GM18858 (cell line): ENCODE data around the gene MCM3.

Experiments
- ATAC-seq: cut with Tn5 transposase; IDR thresholded peaks from one replicate; pipeline ENCODE4 v1.9.1; 2021; ENCODE audit not compliant: unreplicated experiment

Gene MCM3

DNA sequence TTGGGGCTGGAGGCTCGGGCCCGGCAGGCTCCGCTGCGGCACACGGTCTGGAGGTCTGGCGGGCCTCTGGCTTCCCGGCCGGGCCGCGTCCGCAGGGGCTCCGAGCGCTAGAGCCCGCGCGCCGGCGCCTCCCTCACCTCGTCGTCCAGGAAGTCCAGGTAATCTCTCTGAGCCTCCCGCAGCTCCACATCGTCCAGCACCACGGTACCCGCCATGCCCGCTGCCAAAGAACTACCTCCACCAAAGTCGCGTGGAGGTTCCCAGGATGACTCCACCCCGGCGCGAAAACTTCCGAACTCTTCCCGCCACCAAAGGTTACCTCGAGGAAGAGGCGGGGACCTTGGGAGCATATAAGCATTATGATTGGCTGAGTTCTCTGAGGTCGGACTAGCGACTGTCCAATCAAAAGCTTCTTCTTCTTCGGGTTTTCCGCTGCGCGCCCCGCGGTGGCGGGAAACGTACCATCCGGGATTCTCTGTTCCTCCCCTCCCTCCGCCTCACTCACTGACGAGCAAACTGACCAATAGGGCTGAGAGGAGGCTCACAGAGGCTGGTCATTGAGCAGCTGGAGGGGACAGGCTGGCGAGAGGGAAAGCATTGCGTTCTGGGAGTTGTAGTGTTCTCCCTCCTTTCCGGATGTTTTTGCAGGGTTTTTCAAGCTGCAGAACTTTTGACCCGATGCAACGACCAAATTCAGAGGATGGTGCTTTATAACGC lies at the start of gene MCM3:
TSS of gene MCM3 (minus strand) at position 283 of the 717 bp plus-strand sequence. CDS start at position 215, 68 bp downstream.
- peak; percentile 96 for ATAC-seq

DNA sequence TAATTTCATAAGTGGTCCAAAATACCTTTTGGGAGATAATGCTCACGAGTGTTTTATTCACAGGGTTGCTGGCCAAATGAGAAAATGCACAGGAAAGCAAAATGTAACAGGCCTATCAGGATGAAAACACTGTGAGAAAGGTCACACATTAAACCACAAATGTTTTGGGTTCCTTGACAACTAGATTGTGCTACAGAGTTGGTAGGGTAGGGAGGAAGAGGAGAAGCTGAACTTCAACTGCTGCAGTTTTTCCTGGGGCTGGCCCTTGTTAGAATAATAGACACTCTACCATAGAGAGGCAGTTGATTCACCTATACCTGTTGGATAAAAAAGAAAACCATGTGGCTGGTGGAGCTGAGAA lies 49.3 kb upstream of the MCM3 start:
- ATAC-seq: no peak

DNA sequence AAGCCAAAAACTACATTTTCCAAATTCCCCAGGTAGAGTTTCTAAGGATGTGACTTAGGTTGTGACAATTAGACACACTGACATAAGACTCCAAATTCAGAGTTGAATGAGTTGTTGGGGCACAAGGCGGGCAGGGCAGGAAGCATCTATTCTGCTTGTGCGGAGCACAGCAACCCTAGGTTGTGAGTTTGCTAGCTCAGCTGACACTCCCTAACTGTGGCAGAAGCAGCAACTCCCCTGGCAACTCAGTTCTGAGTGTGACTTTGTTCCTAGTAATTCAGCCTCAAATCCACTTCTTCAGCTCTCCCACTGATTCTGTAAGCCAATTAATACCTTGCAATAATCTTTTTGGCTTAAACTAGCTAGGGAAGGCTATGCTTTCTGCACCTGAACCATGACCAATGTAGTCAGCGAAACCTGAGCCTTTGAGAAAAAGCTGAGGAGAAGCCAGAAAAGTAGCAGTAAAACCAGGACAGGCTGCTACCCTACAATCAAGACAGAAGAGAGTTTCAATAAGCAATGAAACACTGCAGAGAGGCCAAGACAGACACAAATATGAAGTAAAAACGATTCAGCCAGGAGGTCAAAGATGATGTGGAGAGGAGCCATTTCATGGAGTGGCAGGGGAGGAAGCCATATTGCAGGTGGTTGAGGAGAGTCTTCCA lies 47.4 kb upstream of the MCM3 start:
- no peak for ATAC-seq

DNA sequence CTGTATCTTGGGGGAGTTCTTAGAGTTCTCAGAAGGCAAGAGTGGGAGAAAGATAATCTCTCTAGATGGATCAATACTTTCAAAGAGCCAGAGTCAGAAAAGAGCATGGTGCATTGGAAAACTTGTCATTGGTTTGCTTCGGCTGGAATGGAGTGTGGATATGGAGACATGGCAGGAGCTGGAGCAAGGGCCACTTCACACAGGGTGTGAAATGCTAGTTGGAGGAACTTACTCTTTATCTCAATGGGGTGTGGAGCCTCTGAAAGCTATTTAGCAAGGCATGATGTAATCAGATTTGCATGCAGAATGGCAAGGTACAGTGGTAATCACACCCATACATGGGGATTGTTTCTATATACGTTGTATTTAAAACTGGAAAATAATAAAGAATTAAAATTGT lies 45.9 kb upstream of the MCM3 start:
- no peak for ATAC-seq

DNA sequence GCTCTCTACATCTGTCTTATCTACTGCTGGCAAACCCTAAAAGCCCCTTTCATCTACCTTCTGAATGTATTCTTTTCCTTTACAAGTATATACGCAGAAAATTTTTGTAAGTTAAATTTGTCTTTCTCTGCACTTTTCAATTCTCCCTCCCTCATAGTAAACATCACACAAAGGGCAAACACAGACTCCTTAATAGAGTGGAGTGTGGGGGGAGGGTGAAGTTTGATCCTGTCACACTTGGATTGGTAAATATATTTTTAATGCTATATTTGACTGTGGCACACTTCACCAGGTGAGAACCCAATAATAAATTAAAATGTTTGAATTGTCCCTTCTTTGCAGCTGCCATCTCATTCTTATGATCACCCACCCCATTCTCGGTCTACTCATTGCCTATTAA lies 44.2 kb upstream of the MCM3 start:
- ATAC-seq: no peak

DNA sequence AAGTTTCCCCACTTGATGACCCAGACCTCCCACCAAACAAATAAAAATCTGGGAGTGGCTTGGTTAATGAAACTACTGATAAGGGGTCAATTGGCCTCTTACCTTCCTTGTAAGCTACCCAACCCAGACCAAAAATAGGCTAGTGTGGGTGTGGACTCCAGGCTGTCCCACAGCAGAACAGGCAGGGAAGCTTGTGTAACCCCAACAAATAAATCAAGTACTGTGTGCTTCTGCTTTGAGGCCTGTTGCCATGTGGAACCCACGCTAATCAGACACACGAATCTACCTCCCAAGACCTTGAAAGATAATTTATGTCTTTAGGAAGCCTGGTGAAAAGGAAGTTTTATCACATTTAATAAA lies 43.7 kb upstream of the MCM3 start:
- no peak for ATAC-seq

DNA sequence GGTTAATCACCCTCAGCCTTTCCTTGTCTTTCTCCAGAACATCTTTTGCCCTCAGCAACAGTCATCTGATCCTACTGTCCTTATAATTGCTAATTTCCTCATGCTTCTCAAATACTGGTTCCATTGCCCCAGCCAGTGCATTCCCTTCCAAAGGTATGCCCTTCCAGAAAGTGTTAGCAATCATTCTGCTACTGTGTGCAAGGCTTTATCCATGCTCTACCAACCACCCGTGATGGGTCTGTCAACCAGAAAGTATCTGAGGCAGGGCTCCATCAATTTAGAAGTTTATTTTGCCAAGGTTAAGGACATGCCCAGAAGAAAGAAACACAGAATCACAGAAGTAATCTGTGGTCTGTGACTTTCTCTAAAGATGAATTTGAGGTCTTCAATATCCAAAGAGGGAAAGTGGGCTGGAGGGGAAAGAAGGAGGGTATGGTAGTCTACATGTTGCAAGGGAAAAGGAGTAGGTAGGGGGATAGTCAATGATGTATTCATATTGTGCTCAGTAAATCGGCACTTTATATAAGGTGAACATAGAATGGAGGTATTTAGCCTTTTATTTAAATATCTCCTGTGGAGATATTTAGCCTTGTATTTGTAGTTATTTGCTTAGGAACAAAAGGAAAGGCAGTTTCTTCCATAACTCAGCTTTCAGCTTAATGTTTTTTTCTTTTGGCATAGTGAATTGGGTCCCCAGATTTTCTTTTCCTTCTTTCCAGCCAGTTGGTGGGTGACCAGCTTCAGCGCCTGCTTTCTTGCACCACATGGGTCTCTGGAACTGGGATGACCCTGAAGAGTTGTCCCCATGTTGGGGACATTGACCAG lies 42.2 kb upstream of the MCM3 start:
- no peak for ATAC-seq

DNA sequence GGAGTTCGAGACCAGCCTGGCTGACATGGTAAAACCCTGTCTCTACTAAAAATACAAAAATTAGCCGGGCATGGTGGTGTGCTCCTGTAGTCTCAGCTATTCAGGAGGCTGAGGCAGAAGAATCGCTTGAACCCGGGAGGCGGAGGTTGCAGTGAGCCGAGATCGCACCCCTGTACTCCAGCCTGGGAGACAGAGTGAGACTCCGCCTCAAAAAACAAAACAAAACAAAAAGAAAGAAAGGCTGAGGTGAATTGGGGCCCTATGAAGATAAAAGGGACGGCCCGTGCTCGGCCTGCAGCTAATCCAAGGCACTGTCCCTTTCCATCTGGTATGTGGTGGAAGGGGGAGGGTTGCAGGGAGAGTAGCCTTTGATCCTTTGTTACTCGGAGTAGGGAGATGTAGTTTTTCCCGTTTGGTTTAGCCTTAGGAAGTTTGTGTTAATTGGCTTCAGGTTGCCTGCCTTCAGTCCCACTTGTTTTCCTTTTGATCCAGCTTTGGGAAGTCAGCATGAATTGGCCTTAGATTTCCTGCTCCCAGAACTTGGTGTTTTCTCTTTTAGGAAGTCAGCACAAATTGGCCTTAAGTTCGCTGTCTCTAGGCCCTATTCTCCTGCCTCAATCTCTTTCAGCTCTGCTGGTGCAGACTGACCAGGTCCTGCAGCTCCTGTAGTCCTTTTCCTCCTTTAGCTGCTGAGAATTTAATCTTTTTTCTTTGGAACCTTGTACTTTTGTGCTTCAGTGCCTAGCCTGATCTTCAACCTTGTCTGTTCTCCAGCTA lies 41.3 kb upstream of the MCM3 start:
- ATAC-seq: no peak

DNA sequence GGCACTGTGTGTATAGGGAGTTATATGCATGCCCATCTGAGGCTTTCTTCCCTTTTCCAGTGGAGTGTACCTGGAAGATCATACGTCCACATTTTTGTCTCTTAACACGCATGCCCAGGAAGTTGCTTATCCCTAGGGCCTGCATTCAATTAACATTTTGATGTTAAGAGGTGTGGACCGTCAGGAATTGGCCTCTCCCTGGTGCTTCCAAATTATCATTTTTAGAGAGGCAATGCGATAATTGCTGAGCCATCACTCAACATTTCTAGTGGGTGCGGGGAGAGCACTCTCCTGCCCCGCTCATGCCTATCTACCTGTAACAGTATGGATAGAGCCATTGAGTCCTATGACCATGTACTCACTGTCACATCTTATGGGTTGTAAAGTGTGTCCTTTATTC lies 39.6 kb upstream of the MCM3 start:
- no peak for ATAC-seq

DNA sequence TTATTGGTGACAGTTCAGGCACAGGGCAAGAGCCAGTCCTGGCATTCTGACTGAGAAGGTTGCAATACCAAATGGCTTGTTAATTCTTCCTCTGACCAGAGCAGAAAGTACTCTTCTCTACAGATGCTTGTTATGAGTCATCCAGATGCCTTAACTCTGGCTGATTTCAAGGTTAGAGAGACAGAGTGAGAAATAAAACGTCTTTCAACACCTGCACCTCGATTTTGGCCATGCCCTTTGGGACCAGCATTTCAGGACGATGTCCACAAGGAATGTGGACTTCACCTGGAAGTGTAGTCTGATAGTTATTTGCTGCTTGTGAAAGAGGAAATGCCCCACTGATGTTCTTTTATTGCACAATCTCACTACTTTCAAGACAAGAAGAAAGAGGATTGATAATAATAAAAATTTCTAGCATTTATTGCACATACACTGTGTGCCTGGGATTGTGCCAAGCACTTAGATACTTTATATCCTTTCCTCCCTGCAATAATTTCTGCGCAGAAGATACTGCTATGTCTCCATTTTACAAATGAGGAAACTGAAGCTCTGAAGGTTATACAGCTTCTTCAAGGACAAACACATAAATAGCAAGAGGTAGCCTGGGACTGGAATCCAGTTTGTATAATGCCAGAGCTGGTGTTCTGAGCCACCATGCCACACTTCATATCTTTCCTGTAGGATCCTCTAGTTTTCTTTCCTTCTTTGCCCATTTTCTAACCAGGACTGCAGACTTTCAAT lies 33.5 kb upstream of the MCM3 start:
- ATAC-seq: peak; percentile 100

DNA sequence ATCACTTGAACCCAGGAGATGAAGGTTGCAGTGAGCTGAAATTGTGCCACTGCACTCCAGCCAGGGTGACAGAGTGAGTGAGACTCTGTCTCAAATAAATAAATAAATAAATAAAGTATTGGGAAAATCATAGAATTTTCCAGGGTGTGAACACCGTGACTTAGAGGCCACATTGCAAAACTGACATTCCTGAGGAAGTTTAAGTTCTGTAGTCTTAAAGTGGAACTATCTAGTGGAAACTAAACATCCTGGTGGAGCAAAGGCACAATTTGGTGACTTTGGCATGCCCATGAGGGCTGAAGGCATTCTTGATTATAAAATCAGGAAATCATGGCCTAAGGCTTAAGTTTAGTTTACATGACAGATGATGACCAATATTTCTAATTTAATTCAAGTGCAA lies 32.7 kb upstream of the MCM3 start:
- ATAC-seq: no peak

DNA sequence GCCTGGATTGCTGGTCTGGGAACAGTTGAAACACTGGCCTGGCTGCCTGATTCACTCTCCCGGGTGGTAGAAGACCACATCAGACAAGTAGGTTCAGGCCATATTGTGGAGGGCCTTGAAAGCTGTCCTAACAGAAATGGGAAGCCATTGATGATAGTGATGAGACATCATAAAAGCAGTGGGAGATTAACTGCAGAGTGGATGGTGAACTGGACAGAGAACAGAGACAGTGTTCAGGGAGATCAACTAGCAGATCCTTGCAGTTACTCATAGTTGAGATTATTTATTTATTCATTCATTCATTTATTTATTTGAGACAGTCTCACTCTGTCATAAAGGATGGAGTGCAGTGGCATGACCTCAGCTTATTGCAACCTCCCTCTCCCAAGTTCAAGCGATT lies 30.2 kb upstream of the MCM3 start:
- no peak for ATAC-seq

DNA sequence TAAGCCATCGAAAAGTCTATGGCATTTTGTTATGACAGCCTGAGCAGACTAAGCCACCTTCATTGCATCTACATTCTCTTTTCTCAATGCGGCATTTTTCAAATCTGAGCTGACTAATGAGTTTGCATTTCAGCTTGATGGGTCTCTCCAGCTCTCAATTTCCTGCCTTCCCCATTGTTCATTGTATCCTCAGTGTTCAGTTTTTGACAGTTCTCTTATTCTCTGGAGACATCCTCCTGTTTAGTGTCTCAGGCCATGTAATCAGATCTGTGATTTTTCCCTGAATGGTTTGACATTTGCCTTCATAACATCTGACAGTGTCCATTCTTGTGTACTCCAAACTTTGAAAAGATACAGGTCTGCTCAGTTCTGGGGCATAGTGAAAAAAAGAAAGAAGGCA lies 27.9 kb upstream of the MCM3 start:
- no peak for ATAC-seq

DNA sequence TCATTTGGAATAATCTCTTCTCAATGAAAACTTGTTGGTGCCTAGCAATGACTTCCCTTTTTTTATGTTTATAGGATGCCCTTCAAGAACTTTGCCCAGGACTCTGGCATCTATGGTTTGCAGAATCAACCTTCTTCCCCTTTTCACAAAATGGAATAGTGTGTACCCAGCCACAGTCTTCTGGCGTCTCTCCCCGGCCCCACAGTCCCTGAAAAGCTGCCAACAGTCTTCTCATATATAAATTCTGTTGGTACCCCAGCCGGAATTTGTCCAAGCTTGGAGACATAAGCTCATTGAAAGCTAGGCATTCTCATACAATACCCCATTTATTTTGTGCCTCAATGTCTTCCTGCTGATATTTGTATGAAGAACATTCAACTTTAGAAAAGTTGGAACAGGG lies 26.4 kb upstream of the MCM3 start:
- no peak for ATAC-seq

DNA sequence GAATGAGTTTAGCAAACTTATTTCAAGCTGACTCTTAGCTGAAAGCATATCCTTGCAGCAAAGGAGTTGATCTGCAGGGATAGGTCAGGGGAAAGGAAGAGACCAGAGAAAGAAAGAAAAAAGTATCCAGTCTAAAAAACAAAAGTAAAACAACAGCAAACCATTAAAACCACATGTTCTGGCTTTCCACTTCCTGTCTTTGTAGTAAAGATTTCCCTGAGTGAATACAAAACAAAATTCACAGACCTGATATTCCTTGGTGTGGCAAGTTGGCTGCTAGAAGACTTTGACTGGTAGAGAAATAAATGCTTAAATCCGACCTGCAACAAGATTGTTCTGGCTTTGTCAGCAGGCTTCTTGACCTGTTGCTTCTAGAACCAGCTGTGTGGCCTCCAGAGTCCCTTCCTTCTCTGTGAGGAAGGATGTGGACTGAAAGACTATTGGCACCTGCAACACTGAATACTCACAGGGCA lies 23.4 kb upstream of the MCM3 start:
- no peak for ATAC-seq

DNA sequence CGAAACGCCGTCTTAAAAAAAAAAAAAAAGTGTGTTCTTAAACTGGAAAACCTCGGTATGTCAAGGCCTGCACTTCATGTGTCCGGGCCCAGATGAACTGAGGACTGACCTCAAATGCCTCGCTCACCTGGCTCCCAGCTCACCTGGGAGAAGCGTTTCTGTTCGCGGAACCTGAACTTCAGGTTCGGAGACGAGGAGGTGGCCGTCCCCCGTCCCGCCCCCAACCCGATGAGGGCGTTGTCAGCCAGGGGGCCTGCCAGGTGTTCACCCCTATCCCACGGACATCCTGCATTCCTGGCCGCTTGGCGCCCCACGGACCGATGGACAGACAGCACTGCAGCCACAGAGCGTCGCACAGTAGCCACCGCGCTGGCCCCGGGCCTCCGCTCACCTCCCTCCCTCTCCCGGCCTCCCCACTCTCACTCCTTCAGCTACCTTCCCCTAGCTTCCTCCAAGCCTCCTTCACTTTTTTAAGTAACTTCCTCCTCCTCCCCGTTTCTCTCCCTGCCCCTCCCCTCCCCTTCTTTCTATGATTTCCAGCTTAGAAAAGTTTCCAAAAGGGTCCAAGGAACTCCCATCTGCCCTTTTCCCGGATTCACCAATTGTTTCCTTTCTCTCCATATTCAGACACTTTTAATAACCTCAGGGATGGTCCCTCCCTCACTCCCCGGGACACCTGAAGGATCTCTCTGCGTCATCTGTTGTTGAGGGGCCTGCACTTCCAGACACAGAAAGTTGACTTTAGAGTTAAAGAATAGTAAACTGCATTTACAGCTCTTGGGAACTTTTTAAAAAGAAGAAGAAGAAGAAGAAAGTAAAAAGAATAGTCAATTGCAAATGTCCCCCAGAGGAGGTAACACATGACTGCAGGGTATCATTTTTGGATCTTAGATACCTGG lies 22.7 kb upstream of the MCM3 start:
- no peak for ATAC-seq

DNA sequence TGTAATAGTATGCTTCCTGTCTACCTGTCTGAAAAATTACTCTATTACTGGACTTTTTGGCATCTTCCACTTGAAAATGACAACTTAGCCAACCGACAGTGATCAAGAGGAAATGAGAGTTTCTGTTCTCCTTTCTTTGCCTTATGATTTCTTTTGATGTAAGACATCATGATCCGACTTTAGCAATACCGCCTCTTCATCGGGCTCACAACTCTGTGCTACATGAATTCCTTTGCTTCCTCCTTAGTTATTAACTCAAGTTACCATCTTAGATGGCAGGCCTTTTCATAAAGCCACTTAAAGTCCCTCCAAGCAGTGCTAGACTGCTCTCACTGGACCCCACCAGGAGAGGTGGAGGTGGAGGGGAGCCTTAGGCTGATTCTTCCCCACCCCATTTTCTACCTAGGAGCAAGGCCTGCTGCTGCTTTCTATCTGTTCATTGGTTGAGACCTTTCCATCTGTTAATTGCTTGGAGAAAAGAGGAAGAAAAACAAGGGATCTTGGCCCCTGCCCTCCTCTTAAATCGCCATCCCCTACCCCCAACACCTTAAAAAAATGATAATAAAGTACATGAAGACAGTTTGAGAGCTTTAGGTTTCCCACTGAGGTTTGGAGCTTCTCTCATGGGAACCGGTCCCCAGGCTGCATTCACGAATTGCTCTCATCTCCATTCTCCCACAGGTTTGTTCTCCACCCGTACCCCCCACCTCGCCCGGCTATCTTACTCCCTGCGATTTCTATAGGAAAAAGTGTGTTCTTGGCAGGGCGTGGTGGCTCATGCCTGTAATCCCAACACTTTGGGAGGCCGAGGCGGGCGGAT lies 21.6 kb upstream of the MCM3 start:
- ATAC-seq: peak; percentile 76

DNA sequence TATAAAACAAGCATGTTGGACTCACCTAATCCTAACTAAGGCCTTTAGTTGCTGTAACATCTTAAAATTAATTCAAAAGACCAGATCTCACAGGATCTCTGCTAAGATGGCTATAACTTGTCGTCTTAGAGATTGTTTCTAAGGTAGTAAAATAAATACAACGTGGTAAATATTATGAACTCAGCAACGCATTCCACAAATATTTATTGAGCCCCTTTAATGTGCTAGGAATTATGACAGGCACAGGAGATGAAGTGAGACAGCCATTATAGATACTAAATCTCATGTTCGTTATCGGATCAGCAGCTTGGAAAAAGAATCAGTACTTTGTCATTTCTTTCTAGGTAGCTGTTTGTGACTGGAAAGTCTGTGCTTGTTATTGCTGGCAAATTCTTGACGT lies 20.9 kb upstream of the MCM3 start:
- peak; percentile 11 for ATAC-seq

DNA sequence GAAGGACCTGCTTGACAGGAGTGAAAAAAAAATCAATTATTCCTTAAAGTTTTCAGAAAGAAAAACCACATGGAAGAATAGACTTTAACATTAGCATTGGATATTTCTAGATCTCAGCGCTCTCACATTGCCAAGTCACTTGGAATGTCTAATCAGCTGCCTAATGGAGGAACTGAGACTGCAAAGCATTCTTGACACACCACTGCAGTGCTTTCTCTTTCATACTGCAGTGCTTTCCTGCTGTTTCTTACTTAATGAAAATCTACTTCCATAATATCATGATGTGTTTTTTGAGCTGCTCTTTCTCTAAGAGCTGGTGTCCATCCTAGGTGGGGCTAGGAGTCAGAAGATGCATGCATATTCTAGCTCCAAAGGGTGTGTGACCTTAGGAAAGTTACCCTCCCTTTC lies 20.4 kb upstream of the MCM3 start:
- ATAC-seq: peak; percentile 40
